GM18951 (cell line): ENCODE data around the gene ASPSCR1.
"Not testable (repeated sequence)": the region's sequence is repeated elsewhere in the genome, so short reads cannot be mapped to it uniquely, and the experiment has no call there.

Experiments
- POLR2A ChIP-seq: IDR thresholded peaks from 4 replicates; pipeline ENCODE4 v1.6.1; 2011; ENCODE audit warnings: mild to moderate bottlenecking; ENCODE audit not compliant: insufficient read length, insufficient read depth; ENCODE audit errors: extremely low read depth
- in situ Hi-C: fragments of 300-500 bp; cut with MboI; formaldehyde crosslinking; loops from one replicate; pipeline ENCODE4 v1.12.0; 2022; ENCODE audit warnings: low sequenced_read_pairs, mixed read lengths, inconsistent platforms; ENCODE audit not compliant: unreplicated experiment

The ASPSCR1 gene

DNA sequence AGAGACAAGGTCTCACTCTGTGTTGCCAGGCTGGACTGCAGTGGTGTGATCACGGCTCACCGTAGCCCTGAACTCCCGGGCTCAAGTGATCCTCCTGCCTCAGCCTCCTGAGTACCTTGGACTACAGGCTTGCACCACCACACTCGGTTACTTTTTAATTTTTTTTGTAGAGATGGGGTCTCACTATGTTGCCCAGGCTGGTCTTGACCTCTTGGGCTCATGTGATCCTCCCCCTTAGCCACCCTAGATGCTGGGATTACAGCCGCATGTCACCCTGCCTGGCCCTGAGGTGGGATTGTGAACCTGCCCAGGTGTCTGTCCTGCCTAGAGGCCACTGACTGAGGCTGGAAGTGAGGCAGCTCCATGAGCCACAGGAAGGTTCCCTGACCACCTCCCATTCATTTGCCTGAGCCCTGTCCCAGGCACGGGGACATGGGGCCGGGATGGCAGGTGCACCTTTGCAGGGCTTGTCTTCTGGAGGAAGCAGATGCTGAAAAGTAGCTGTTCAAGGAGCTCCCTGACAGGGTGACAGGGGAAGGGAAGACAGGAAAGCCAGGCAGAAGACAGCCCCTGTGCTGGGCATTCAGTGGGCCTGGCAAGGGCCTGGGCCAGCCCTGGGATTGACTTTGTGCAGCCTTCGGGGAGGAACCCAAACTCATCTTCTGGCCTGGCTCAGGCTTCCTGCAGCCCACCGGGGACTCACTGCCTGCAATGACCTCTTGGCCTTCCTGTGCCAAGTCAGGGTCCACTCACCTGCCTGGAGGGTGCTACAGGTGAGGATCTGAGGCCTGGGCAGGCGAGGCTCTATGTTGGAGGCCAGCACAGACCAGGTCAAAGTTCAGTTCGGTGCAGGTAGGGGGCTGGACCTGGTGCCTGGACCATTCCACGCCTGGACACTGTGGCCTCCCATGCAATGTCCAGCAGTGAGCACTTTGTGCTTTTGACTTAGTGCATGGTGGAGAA is 8.3 kb upstream of the ASPSCR1 start:
- no peak for TF ChIP-seq POLR2A
- in situ Hi-C loops: no loop called here

DNA sequence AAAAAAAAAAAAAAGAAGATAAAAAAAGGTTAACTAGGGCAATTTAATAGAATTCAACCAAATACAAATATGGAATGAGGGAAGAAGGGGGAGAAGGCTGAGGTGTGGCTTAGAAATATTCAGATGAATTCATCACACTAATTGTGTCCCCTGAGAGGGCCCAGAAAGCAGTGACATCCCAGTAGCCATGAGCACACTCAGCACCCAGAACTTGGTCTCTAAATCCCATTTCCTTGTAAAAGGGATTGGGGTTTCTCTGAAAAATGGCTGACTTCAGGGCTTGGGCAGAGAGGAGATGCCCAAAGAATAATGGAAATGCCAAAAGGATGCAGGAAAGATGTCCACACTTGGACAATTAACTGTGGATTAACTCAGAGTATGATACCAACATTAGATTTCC is 4.0 kb upstream of the ASPSCR1 start:
- no peak for TF ChIP-seq POLR2A
- in situ Hi-C loops: no loop called here

DNA sequence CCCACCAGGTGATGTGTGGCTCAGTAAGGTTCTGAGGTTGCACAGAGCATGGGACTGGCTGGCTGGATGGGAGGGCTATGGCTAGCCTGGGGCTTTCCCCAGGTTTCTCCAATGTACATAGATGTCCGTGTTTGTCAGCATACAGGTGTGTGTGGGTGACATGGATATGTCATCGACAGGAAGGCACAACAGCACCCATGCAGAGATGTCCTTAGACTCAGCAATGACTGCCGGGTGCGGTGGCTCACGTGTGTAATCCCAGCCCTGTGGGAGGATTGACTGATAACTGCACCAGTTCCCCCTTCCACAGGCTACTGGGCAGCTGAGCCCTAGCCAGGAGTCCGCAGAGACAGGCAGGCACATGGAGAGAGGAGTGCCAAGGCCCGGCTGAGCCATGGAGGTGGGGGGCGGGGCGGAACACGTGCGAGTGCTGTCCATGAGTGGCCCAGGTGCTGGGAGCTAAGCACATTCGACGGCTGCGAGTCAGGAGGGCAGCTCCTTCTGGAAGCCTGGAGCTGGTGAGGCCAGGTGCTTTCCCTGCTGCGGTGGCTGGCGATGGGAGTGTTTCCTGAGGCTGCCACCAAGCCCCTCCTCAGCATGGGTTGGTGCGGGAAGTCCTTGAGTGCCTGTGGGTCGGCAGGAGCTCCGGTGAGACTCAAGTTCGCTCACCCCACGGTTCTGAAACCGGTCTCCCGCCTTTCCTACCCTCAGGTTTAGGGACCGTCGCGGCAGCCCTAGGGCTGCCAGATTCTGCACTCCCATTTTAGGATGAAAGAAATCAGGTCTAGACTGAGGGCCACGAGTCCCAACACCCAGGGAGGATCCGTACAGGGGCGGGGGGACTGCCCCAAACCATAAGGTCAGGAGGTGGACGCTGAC is 858 bp upstream of the ASPSCR1 start:
- in situ Hi-C loops: no loop called here
- no peak for TF ChIP-seq POLR2A

DNA sequence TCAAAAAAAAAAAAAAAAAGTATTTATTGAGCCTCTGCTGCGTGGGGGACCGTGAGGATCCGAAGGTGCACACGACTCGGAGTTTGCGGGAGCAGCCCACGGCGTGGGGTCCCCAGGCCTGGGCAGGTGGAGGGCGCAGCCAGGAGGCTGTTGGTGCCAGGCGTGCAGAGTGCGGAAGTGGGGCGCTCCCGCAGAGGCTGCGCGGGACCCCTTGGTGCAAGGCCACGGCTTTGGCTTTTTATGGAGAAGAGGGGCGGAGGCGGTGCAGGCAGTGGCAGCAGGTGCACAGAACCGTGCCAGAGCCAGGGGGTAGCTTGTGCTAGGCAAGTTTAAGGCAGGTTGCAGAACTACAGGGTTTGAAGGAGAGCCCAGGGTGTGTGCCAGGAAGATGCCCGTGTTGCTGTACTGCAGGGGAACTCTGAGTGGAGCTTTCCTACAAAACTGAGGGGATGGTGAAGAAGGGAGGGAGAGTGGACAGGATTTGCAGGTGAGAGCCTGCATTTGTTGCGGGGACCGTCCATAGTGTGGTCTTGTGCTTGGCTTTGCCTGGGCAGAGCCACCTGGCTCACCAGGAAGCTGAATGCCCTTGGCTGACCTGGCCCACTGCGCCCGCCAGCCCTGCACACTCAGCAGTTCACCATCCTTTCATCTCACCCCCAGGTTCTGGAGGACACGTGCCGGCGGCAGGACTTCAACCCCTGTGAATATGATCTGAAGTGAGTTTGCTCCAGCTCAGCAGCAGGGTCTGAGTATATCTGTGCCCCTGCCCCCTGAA is 1.3 kb downstream of the ASPSCR1 start:
- no peak for TF ChIP-seq POLR2A
- in situ Hi-C loops: no loop called here

DNA sequence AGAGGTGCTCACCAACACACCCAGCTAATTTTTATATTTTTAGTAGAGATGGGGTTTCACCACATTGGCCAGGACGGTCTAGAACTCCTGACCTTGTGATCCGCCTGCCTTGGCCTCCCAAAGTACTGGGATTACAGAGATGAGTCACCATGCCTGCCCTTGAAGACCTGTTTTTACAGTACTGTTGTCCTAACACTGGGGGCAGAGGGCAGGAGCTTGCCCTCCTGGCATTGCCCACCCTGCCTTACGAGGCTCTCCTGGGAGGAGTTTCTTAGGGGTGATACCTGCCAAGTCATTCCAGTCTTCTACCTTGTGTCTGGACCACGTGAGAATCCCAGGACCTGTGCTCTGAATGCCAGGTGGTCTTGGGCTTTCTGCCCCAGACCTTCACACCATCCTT is 2.7 kb downstream of the ASPSCR1 start:
- in situ Hi-C loops: no loop called here
- no peak for TF ChIP-seq POLR2A

DNA sequence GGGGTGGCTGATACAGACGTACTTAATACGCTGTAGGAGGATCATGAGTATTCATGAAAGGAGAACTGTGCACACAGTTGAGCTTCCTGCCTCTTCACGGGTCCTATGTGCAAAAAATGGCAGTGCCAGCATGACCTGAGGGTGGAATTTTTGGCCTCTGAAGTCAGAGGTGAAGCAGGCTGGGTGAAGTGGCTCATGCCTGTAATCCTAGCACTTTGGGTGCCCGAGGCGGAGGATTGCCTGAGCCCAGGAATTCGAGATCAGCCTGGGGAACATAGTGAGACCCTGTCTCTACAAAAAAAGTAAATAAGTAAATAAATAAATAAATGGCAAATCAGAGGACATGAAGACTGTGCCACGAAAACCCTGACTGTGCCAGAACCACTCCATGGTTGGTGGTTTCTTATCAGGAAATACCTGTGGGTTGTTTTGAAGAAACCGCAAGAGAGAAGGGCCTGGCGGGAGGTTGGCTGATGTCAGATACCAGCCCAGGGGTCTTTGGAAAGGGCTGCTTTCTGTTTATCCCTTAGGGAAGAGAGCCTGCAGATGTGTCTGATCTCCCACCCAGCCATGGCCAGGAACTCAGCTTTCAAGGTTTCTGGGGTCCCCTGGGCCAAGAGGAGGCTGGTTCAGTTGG is 3.4 kb downstream of the ASPSCR1 start:
- in situ Hi-C loops: no loop called here
- TF ChIP-seq POLR2A: no peak

GRCh38 chr17:81981511-81981910 is 4.1 kb downstream of the ASPSCR1 start:
- in situ Hi-C loops: not testable (repeated sequence)

GRCh38 chr17:81983011-81983638 is 5.7 kb downstream of the ASPSCR1 start:
- in situ Hi-C loops: no loop called here
- TF ChIP-seq POLR2A: no peak

GRCh38 chr17:81983639-81984373 is 6.4 kb downstream of the ASPSCR1 start:
- TF ChIP-seq POLR2A: no peak
- in situ Hi-C loops: no loop called here

DNA sequence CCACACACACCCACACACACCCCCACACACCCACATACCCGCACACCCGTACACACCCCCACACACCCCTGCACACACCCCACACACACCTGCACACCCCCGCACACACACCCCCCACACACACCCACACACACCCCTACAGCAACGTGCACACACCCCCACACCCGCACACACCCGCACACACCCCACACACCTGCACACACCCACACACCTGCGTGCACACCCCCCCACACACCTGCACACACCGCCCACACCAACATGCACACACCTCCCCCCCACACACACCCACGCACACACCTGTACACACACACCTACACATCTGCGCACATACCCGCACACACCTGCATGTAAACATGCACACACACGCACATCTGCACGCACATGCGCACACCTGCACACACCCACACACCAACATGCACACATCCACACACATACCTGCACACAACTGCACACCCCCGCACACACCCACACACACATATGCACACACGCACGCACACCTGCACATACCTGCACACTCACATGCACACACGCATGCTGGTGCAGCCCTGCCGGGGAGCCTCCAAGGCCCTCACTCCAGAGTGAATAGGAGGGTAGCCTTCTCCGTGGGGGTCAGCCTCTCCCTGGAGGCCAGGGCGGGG is 7.5 kb downstream of the ASPSCR1 start:
- no peak for TF ChIP-seq POLR2A
- in situ Hi-C loops: no loop called here

DNA sequence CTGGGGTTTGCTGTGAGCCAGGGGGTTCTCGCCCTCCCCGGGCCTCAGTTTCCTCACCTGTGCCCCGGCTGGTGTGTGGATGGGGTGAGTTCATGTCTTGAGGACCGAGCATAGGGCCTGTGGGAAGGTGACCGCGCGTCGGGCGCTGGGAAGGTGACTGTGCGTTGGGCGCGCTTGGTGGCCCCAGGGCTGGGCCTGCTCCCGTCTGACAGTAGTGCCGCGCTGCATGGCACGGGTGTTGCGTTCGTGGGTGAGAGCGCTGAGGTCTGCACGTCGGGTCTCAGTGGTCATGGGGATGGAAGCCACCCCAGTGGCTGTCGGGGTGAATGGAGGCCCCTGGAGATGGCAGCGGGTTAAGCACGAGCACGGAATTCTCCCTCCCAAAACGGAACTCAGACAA is 9.2 kb downstream of the ASPSCR1 start:
- in situ Hi-C loops: no loop called here
- no peak for TF ChIP-seq POLR2A
